CD4-positive, CD25-positive, alpha-beta regulatory T cell (primary cell): Measurements from ENCODE around the gene DBH. TPM values are rescaled to one million over a fixed set of nuclear protein-coding genes. Genes with fewer than 3 reads are reported as not detected.
A peak's percentile ranks its signal among the peaks of the same experiment; 100 is the strongest.

Source experiments
- ATAC-seq, 2 donors: fragments of 150-1000 bp; cut with Tn5 transposase; one replicate each; pipeline ENCODE4 v1.10.0; 2021; ENCODE audit warnings: low read depth in 2 of 2, moderate number of reproducible peaks in 2 of 2, moderate library complexity in 1 of 2
- DNase-seq, 3 donors: peaks; one replicate each; pipeline versions ENCODE4 v3.0.0 to v3.0.0-alpha.2; 2012 to 2022; ENCODE audit warnings: mixed read lengths in 1 of 3
- H3K27ac ChIP-seq: one replicate; pipeline ENCODE4 v1.7.0; 2013; ENCODE audit warnings: mild to moderate bottlenecking, low read length; ENCODE audit not compliant: insufficient read depth, poor library complexity, severe bottlenecking
- H3K27me3 ChIP-seq: one replicate; pipeline ENCODE4 v1.7.0; 2013; ENCODE audit warnings: low read length; ENCODE audit not compliant: control insufficient read depth, insufficient read depth
- H3K36me3 ChIP-seq: one replicate; pipeline ENCODE4 v1.7.0; 2013; ENCODE audit warnings: mild to moderate bottlenecking, low read length, moderate library complexity; ENCODE audit not compliant: control insufficient read depth, insufficient read depth
- H3K4me1 ChIP-seq: 2 replicates; pipeline ENCODE4 v1.7.0; 2013; ENCODE audit warnings: mild to moderate bottlenecking, low read length; ENCODE audit not compliant: insufficient read depth, control insufficient read depth, poor library complexity, severe bottlenecking
- H3K4me3 ChIP-seq: one replicate; pipeline ENCODE4 v1.7.0; 2013; ENCODE audit warnings: low read depth, mild to moderate bottlenecking, low read length, moderate library complexity
- H3K9me3 ChIP-seq, 2 experiments: 1 replicate in 1 of 2; 2 replicates in 1 of 2; pipeline ENCODE4 v1.7.0; 2013; ENCODE audit warnings: low read length in 2 of 2, mild to moderate bottlenecking in 1 of 2, moderate library complexity in 1 of 2; ENCODE audit not compliant: control insufficient read depth in 2 of 2
- H3K27ac Mint-ChIP-seq, 3 donors: one replicate each; pipeline ENCODE4 v1.8.0; 2020 to 2022; ENCODE audit warnings: mild to moderate bottlenecking in 3 of 3, mixed read lengths in 3 of 3, moderate library complexity in 2 of 3
- H3K27me3 Mint-ChIP-seq: one replicate; pipeline ENCODE4 v1.8.0; 2022; ENCODE audit warnings: mild to moderate bottlenecking, mixed read lengths
- H3K36me3 Mint-ChIP-seq: one replicate; pipeline ENCODE4 v1.8.0; 2020; ENCODE audit warnings: mixed read lengths
- H3K4me1 Mint-ChIP-seq, 4 donors: one replicate each; pipeline ENCODE4 v1.8.0; 2020 to 2022; ENCODE audit warnings: mixed read lengths in 4 of 4, mild to moderate bottlenecking in 1 of 4
- H3K4me3 Mint-ChIP-seq, 4 donors: one replicate each; pipeline ENCODE4 v1.8.0; 2020 to 2022; ENCODE audit warnings: mild to moderate bottlenecking in 4 of 4, mixed read lengths in 4 of 4, moderate library complexity in 3 of 4
- H3K9me3 Mint-ChIP-seq, 7 donors: one replicate each; pipeline ENCODE4 v1.8.0; 2020 to 2022; ENCODE audit warnings: mixed read lengths in 7 of 7, mild to moderate bottlenecking in 3 of 7, moderate library complexity in 2 of 7
- polyA plus RNA-seq, 4 donors: library from polyadenylated mRNA; unstranded; fragments of 300-500 nt; fragmentation: Illumina TruSeq; gene quantifications; one replicate each; pipeline ENCODE4 v1.2.3, GENCODE V29; 2021
- total RNA-seq: library from RNA; stranded (reverse); gene quantifications from one replicate; pipeline ENCODE4 v1.2.3, GENCODE V29; 2022

DBH gene
- total and polyA plus RNA-seq, 5 donors from 2014 or later = 0.12 TPM; not detected in 4

- Histone ChIP-seq H3K27ac (no peak overlapping the region), H3K9me3 (no peaks in the 10 kb centered on the region), H3K36me3 (no peaks in the 10 kb centered on the region), H3K4me1 (peaks cover 54% of the 10 kb centered on the region), H3K4me3 (no peak overlapping the region), H3K27me3 (no peaks in the 10 kb centered on the region)
- Mint-ChIP-seq H3K4me1 (peaks cover 8 to 66% (median 33%) of the 10 kb centered on the region in 4 donors), H3K36me3 (no peaks in the 10 kb centered on the region), H3K27ac (peak overlapping the region; percentile 65 to 90 (median 81)), H3K27me3 (no peaks in the 10 kb centered on the region), H3K4me3 (peak overlapping the region in 1 of 4 donors; percentile 48), H3K9me3 (no peaks in the 10 kb centered on the region)
- DNase-seq (no peak), ATAC-seq (no peak)
These were observed 45.0 kb downstream of the DBH start for GRCh38 chr9:133680976-133681657.

- Histone ChIP-seq H3K27ac (no peak overlapping the region), H3K4me3 (no peak overlapping the region), H3K27me3 (no peaks in the 10 kb centered on the region), H3K4me1 (peaks cover 48% of the 10 kb centered on the region), H3K36me3 (no peaks in the 10 kb centered on the region), H3K9me3 (no peaks in the 10 kb centered on the region)
- DNase-seq (no peak), ATAC-seq (no peak)
- Mint-ChIP-seq H3K27me3 (no peaks in the 10 kb centered on the region), H3K27ac (peak overlapping the region; percentile 52 to 90 (median 81)), H3K4me3 (no peak overlapping the region), H3K9me3 (no peaks in the 10 kb centered on the region), H3K4me1 (peaks cover 8 to 65% (median 28%) of the 10 kb centered on the region in 4 donors), H3K36me3 (no peaks in the 10 kb centered on the region)
These were observed 45.6 kb downstream of the DBH start for GRCh38 chr9:133681658-133682306.

- Mint-ChIP-seq H3K27ac (peak overlapping the region; percentile 99 to 100 (median 99)), H3K4me3 (peak overlapping the region; percentile 62 to 88 (median 86)), H3K9me3 (no peaks in the 10 kb centered on the region), H3K36me3 (no peaks in the 10 kb centered on the region), H3K4me1 (peaks cover 8 to 55% (median 20%) of the 10 kb centered on the region in 4 donors), H3K27me3 (no peaks in the 10 kb centered on the region)
- no peak for DNase-seq
- no peaks in the 10 kb centered on the region for H3K36me3 ChIP-seq
- H3K4me1 ChIP-seq = peaks cover 35% of the 10 kb centered on the region
- no peaks in the 10 kb centered on the region for H3K27me3 ChIP-seq
- ATAC-seq = no peak
- H3K27ac ChIP-seq = peak overlapping the region; percentile 87
- no peaks in the 10 kb centered on the region for H3K9me3 ChIP-seq
- H3K4me3 ChIP-seq = no peak overlapping the region
These were observed 46.8 kb downstream of the DBH start for GRCh38 chr9:133682818-133683585.

GRCh38 chr9:133683586-133684120 lies 47.5 kb downstream of the DBH start:
- Mint-ChIP-seq H3K9me3 (no peaks in the 10 kb centered on the region), H3K27me3 (no peaks in the 10 kb centered on the region), H3K4me1 (peaks cover 8 to 49% (median 19%) of the 10 kb centered on the region in 4 donors), H3K4me3 (peak overlapping the region; percentile 62 to 88 (median 86)), H3K27ac (peak overlapping the region; percentile 99 to 100 (median 99)), H3K36me3 (no peaks in the 10 kb centered on the region)
- peak overlapping the region; percentile 87 for H3K27ac ChIP-seq
- no peaks in the 10 kb centered on the region for H3K9me3 ChIP-seq
- H3K27me3 ChIP-seq = no peaks in the 10 kb centered on the region
- peak; percentile 49 to 80 (median 72) for DNase-seq
- no peaks in the 10 kb centered on the region for H3K36me3 ChIP-seq
- peak overlapping the region; percentile 24 for H3K4me3 ChIP-seq
- ATAC-seq = peak; percentile 84 to 86
- peaks cover 29% of the 10 kb centered on the region for H3K4me1 ChIP-seq

GRCh38 chr9:133684121-133684935 lies 48.2 kb downstream of the DBH start:
- ATAC-seq (peak; percentile 3 to 7), DNase-seq (no peak)
- Mint-ChIP-seq H3K4me3 (peak overlapping the region; percentile 62 to 88 (median 86)), H3K27ac (peak overlapping the region; percentile 99 to 100 (median 99)), H3K36me3 (no peaks in the 10 kb centered on the region), H3K9me3 (no peaks in the 10 kb centered on the region), H3K27me3 (no peaks in the 10 kb centered on the region), H3K4me1 (peaks cover 6 to 44% (median 16%) of the 10 kb centered on the region in 4 donors)
- peak overlapping the region; percentile 2 for H3K4me3 ChIP-seq
- no peaks in the 10 kb centered on the region for H3K9me3 ChIP-seq
- peak overlapping the region; percentile 87 for H3K27ac ChIP-seq
- peaks cover 25% of the 10 kb centered on the region for H3K4me1 ChIP-seq
- H3K27me3 ChIP-seq = no peaks in the 10 kb centered on the region
- no peaks in the 10 kb centered on the region for H3K36me3 ChIP-seq

GRCh38 chr9:133684936-133685361 lies 48.8 kb downstream of the DBH start:
- Mint-ChIP-seq H3K27ac (peak overlapping the region; percentile 34 to 99 (median 68)), H3K27me3 (no peaks in the 10 kb centered on the region), H3K9me3 (no peaks in the 10 kb centered on the region), H3K36me3 (no peaks in the 10 kb centered on the region), H3K4me1 (peaks cover 6 to 41% (median 16%) of the 10 kb centered on the region in 4 donors), H3K4me3 (no peak overlapping the region)
- no peak for ATAC-seq
- Histone ChIP-seq H3K27ac (peak overlapping the region; percentile 87), H3K36me3 (peaks cover 1% of the 10 kb centered on the region), H3K4me1 (peaks cover 25% of the 10 kb centered on the region), H3K9me3 (no peaks in the 10 kb centered on the region), H3K4me3 (no peak overlapping the region), H3K27me3 (no peaks in the 10 kb centered on the region)
- DNase-seq = no peak
